Measurements from ENCODE around the gene PHACTR1.
"Not testable (repeated sequence)": the region's sequence is repeated elsewhere in the genome, so short reads cannot be mapped to it uniquely, and the experiment has no call there.

PHACTR1 gene

GRCh38 chr6:13216236-13217014 lies 499.9 kb downstream of the PHACTR1 start:
- no peak for FAIRE-seq

- FAIRE-seq = no peak
Observed at GRCh38 chr6:13217206-13217905, 500.8 kb downstream of the PHACTR1 start.

DNA sequence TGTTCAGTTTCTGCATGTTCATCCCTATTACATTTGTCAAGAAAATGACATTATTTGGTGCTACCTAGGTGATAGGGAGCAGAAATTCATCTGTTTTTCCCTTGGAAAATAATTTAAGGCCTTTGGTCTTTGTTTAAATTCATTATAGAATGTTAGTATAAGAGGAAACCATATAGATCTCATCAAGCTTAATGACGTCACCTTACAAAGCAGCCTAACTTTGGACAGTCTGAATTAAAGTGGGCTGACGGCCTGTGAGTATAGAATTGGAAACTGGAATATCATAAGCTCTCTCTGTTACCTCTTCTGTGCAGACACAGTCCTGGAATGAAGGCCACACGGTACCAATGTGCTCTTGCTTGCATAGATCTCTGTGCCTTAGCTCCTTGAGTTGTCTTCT lies 503.7 kb downstream of the PHACTR1 start:
- FAIRE-seq = no peak

GRCh38 chr6:13222048-13222447 lies 505.5 kb downstream of the PHACTR1 start:
- no peak for FAIRE-seq

DNA sequence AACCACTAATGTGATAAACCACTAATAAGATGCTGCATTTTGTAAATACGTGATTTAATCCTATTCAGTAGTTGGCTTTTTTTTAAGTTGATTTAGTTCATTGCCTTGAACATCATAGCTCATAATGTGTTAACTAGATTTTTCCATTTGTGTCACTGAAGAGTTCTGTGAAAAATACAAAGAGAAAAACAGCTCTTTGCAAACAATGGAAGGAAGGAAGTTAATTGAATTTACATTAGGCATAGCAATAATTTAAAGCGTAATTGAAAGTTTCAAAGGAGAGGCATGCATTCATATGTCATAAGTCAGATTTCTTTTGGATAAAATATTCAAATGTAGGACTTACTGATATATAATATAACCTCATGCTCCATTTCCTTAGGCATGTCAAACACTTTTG lies 509.5 kb downstream of the PHACTR1 start:
- no peak for FAIRE-seq

- no peak for FAIRE-seq
Observed at GRCh38 chr6:13228264-13229204, 512.0 kb downstream of the PHACTR1 start.

DNA sequence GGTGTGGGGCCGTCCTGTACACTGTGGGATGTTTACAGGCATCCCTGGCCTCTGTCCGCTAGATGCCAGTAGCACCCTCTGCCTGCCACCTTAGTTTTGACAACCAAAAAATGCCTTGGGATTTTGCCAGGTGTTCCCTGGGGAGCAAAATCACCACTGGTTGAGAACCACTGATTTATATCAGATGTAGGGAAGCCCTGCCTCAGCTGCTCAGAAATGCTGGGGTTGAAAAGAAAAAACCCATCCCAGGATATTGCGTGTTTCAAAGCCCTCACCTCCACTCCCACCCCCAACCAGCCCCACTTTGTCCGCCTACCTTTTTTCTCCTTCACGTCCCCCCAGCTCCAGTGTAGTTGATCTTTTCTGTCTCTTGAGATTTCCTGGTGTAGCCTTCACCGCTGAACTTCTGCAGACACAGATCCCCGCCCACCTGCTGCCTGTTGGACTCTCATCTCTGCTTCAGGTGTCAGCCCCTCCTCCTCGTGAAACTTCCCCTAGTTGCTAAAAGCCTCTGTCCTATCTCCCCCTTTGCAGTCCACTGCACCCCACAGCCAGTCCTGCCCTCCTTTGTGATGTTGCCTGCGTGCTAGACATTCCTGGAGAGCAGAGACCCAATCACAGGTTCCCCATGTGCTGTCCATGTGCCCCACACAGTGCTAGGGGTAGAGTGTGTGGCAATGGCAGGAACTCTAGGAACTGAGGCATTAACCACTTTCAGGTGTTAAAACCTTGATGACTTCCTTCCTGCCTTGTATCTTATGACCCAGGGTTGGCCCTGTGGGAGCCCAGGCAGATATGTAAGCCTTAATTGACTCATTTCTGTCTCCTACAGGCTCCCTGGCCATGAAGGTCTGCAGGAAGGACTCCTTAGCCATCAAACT lies 512.9 kb downstream of the PHACTR1 start:
- FAIRE-seq = no peak

DNA sequence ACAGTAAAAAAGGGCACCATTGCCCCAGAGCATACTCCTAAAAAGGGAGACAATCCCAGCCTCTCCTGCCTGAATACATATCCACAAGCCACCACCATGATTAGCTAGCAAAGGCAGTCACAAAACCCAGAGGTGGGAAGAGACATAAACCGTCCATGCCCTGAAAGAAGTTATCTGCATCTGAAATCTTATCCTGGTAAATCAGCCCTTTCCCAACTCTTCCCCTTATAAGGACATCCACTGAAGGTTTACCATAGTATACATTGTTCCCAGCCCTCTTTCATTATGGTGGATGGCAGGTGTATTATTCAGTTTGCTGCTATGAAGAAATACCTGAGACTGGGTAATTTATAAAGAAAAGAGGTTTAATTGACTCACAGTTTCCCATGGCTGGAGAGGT lies 516.5 kb downstream of the PHACTR1 start:
- FAIRE-seq = no peak

DNA sequence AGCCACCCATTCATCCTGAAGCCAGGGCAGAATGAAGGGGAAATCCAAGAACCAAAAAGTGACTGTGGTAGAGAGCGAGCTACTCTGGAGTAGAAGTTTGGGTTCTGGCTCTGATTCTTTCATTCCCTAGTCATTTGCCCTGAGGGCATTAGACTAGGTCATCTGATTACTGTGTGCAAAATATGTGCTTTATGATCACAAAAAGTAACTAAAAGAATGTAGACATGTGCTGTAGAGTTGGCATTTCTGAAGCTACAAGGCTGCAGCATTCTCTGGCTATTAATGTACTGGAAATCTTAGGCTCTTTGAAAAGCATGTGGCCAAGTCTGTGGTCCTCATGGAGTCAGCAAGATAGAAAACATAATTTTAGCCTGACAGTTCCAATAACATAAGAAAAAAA lies 517.6 kb downstream of the PHACTR1 start:
- no peak for FAIRE-seq

DNA sequence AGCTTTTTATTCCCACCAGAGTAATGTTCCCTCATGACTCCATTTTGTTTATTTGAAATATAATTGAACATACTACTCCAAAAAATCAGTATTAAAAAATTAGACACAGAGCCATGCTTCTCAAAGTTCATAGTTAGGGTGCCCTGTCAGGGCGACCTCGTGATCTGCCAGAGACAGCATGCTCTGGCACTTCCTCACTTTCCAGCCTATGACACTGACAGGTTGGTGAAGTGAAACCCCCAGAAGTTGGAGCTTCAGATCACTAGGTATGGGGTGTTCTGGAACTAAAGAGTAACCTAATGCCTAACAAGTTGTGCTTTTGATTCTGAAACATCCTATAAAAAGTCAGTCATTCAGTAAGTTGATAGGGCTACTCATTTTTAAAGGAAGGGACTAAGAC lies 518.8 kb downstream of the PHACTR1 start:
- FAIRE-seq = no peak

DNA sequence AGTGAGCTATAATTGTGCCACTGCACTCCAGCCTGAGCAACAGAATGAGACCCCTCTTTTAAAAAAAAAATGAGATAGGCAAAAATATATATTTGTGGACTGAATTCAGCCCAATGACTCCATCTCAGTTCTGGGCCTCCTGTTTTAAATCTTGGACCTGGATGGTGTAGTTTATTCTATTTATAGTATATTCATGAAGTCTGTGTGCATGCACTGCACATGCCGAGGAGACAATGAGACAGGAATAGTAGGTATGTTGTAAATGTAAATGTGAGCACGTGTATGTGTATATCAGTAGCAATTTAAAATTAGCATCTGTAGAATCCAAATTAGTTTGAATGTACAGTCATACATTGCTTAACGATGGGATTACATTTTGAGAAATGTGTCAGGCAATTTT lies 520.8 kb downstream of the PHACTR1 start:
- FAIRE-seq = no peak

DNA sequence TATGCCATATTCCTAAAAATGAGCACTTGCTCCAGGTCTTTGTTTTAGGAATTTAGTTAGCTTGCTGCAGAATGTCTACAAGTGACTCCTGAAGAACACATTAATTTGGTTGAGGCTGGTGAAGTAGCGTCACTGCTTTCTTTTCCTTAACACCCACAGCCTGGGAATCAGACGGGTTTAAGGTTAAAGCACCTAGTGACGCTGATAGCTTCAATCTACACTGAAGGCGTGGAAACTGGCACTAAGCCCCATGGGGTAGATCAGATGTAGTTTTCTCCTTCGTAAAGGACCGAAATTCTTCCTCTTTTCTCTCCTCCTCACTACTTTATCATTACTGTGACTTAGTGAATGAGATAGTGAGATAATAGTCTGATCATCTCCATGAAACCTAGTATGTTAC lies 521.5 kb downstream of the PHACTR1 start:
- no peak for FAIRE-seq

- FAIRE-seq = no peak
Observed at GRCh38 chr6:13238640-13239216, 522.2 kb downstream of the PHACTR1 start.

GRCh38 chr6:13239530-13240455 lies 523.2 kb downstream of the PHACTR1 start:
- FAIRE-seq = no peak

DNA sequence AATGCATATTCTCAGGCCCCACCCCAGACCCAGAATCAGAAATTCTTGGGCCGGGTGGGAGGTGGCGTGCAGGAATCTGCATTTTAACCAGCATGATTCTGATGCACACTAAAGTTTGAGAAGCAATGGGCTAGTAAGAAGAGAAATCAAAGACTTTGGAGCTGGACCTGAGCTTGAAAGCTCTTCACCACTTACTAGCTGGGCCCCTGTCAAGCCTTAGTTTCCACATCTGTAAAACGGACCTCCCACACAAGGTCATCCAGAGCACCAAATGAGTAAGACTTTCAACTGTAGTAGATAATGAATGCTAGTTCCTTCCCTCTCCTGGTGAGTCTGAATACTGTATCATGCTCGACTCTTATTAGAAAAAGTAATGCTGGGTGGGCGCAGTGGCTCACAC lies 524.8 kb downstream of the PHACTR1 start:
- FAIRE-seq = no peak

DNA sequence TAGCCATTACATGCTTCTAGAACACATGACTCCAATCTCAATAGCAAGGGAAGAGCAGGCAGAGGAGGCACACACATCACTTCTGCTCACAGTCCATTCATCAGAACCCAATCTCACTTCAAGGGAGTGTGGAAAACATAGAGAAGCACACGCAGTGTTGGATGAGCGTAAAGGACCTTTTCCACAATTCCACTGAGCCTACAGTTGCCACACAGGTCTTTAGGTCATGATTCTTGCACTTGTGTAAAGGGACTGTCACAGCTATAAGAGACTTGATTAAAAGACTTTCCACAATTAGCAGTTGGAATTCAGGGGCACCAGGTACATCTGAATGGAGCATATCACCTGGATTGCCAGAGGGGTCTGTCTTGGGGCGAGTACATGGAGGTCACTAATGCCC lies 525.6 kb downstream of the PHACTR1 start:
- FAIRE-seq = no peak

- no peak for FAIRE-seq
Observed at GRCh38 chr6:13242590-13242989, 526.0 kb downstream of the PHACTR1 start.

DNA sequence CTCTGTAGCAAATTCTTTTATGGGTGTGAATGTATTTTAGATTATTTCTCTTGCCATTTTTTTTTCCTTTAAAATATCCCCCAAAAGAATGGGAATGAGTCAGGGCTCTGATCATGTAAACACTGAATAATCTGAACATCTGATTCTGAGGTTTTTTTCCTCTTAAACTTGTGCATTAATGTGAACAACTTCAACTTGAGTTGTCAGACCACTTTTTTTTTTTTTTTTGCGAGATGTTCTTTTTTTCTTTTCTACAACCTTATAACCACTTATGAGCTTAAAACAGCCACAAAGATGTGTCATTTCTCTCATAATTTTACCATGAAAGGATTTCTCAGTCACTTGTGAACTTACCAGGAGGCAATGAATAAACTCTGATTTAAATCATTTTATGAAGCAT lies 526.5 kb downstream of the PHACTR1 start:
- FAIRE-seq = no peak

GRCh38 chr6:13243745-13244144 lies 527.2 kb downstream of the PHACTR1 start:
- not testable (repeated sequence) for FAIRE-seq

GRCh38 chr6:13247627-13248026 lies 531.1 kb downstream of the PHACTR1 start:
- FAIRE-seq = no peak

DNA sequence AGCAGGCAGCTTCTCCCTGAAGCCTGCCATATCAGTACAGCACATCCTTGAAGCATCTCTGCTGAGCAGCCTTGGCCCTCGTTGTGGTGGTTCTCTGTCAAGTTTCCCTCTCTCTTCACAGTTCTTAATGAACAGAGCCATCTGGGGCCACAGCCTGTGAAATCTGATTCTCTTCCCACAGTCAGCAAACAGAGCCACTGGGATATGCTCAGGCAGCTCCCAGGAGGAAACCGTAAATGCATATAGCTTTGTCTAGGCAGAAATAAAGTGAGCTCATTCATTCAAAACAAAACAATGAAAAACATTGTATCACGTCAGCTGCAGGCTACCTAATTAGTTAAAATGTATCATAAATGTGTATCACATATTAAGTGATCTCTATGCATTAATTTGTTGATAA lies 531.5 kb downstream of the PHACTR1 start:
- FAIRE-seq = no peak

Measured in TTC549 (cell line).